Fibroblast of skin of back (primary cell): Measurements from ENCODE around the gene LTBP1.
A peak's percentile ranks its signal among the peaks of the same experiment; 100 is the strongest.
"Not testable (repeated sequence)": the region's sequence is repeated elsewhere in the genome, so short reads cannot be mapped to it uniquely, and the experiment has no call there.

Experiments used
- DNase-seq: peaks from one replicate; pipeline ENCODE4 v3.0.0-alpha.2; 2013

The LTBP1 gene

GRCh38 chr2:32965523-32966171 is 18.9 kb downstream of the LTBP1 start:
- DNase-seq = no peak

DNA sequence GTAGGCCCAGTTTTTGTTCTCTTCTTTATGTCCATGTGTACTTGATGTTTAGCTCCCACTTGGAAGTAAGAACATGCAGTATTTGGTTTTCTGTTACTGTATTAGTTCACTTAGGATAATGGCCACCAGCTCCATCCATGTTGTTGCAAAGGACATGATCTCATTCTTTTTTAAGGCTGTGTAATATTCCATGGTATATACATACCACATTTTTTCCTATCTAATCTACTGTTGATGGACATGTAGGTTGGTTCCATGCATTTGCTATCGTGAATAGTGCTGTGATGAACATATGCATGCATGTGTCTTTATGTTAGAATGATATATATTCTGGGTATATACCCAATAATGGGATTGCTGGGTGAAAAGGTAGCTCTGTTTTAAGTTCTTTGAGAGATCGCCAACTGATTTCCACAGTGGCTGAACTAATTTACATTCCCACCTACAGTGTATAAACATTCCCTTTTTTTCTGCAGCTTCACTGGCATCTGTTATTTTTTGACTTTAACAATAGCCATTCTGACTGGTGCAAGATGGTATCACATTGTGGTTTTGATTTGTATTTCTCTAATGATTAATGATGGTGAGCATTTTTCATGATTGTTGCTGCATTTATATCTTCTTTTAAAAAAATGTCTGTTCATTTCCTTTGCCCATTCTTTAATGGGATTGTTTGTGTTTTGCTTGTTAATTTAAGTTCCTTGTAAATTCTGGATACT is 22.9 kb downstream of the LTBP1 start:
- no peak for DNase-seq

- DNase-seq = not testable (repeated sequence)
Observed at GRCh38 chr2:32973772-32974171, 27.0 kb downstream of the LTBP1 start.

GRCh38 chr2:32976409-32977063 is 29.8 kb downstream of the LTBP1 start:
- DNase-seq = no peak

GRCh38 chr2:32977228-32977758 is 30.5 kb downstream of the LTBP1 start:
- DNase-seq = no peak

DNA sequence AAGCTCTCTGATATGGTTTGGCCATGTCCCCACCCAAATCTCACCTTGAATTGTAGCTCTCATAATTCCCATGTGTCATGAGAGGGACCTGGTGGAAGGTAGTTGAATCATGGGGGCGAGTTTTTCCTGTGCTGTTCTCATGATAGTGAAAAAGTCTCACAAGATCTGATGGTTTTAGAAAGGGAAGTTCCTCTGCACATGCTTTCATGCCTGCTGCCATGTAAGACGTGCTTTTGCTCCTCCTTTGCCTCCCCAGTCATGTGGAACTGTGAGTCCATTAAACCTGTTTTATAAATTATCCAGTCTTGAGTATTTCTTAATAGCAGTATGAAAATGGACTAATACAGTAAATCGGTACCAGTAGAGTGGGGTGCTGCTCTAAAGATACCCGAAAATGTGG is 34.9 kb downstream of the LTBP1 start:
- no peak for DNase-seq

- not testable (repeated sequence) for DNase-seq
Observed at GRCh38 chr2:32983193-32983924, 36.6 kb downstream of the LTBP1 start.

- DNase-seq = no peak
Observed at GRCh38 chr2:32986480-32986879, 39.7 kb downstream of the LTBP1 start.

DNA sequence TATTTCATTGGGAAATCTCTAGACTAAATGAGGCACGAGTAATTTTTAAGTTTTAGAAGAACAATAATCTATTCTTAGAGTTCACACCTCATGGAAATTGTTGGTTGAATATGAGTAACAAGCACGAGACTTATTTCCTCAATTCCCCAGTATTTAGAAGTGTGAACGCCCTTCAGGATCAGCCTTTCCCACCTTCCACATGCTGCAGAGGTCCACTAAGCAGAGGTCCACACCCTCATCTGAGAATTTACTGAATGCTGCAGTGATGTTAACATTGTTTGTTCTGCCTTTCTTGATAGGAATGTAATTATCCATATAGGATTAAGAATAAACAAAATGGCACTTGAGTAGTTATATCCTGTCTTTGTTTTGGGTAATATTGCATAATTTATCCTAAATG is 41.8 kb downstream of the LTBP1 start:
- no peak for DNase-seq

DNA sequence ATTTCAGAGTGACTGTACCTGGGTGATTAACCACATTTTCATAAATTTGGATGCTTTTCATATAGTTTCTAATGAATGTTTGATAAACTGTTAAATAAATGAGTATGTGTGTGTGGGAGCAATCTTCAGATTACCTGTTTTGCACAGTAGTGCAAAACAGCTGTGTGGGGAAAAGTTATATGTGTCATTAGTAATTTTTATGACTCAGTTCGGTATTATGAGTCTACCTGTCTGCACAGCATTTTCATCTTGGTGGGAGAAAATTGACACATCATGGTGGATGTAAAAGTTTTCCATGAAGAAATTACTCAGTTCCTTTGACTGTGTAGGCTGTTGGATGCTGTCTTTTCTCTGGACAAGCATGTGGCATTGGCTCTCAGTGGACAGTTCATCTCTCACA is 43.8 kb downstream of the LTBP1 start:
- DNase-seq = no peak

DNA sequence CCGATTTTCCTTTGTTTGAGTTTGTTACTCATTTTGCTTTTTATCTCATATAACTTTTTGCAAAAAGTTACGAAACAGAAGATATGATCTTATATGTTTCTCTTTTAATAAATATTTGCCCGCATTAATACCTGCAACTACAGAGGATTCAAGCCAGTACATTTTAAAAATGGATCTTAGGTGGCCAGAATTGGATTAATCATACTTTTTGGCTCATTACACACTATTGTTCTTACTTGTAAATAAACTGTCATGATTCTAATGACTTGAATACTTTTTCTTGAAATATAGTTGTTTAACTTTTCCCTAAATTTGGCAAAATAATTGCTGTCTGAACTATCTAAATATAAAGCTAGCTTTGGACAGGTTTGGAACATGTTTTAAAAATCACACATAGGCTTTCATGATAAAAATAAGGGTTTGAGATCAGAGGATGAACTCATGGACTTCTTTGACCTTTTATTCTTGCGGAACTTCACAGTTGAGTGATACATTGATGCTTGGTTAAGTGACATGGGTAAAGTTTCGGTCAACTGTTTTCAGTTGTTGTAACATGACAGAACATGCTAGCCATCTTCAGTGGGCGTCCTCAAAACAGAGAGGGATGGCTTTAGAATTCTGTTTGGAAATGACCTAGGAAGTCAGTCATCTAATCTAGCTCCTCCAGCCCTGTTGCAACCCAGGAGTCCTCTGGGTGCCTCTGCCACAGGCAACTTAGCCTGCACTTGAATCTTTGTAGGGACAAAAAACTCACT is 44.5 kb downstream of the LTBP1 start:
- no peak for DNase-seq

DNA sequence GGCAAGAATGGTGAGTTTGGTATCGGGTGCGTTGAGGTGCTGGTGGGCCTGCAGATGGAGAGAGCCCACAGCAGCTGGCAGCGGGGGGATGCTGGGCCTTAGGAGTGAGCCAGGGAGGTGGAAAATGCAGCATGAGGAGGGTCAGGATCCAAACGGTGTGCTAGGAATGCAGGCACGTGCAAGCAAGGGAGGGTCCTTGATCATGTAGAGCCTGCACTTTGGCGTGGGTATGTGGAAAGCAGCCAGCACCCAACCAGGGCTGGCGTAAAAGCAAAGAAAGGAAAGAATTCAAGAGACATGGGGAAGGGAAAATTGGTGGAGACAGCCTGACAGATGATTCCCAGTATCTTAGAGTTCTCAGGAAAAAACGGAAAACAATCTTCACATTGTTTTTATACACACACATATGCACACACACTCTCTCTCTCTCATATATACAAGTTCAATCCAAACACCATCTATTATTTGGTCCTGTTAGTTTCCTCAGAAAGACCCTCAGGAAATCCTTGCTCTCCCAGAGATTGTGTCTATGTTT is 46.3 kb downstream of the LTBP1 start:
- no peak for DNase-seq

DNA sequence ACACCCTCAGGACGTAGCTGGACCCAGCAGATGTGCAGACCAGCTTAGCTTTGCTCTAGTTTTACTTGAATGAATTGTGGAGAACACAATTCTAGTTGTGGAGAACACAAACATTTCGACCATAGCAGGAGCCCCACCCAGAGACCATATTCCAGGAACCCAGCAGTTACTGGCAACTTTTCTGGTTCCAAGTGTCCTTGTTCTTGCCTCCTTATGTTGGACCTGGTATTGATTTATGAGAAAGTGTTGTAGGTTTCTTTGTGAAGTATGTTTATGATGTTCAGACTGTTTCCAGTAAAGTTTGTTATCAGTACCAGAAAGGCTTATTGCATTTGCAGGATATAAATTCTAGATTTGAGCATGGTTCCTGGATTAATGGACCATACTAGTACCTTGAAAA is 51.0 kb downstream of the LTBP1 start:
- DNase-seq = no peak

DNA sequence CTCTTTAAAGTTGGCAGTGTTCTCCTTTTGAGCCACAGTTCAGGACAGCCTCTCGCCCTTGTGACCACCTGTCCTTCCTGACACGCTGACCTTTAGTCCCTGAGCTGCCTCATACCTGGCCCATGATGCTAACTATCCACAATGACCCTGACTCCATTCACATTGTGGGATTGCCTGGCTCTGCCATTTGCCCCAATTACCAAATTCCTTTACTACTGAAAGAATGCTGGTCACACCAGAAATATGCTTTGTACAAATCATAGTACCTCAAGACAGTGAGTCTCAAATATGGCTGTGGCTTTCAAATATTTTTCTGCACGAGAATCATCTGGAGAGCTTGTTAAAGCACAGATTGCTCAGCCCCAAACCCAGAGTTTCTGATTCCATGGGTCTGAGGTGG is 54.2 kb downstream of the LTBP1 start:
- DNase-seq = peak; percentile 74

- no peak for DNase-seq
Observed at GRCh38 chr2:33001823-33002222, 55.1 kb downstream of the LTBP1 start.

GRCh38 chr2:33002863-33003262 is 56.1 kb downstream of the LTBP1 start:
- no peak for DNase-seq

DNA sequence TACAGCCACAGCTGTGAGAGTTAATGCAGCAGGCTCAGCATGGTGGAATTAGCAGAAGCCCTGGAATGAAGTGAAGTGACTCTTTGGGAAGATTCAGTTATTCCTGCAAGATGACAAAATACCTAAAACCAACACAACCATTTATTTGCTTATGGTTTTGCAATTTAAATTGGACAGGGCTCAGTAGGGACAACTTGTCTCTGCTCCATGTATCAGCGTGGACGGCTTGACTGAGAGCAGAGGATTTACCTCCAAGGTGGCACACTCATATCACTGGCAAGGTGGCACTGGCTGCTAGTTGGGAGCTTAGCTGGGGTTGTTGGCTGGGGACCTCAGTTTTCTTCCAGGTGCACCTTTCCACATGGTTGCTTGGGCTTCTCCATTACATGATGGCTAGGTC is 58.3 kb downstream of the LTBP1 start:
- no peak for DNase-seq

- DNase-seq = no peak
Observed at GRCh38 chr2:33008716-33009115, 62.0 kb downstream of the LTBP1 start.

GRCh38 chr2:33009249-33009648 is 62.5 kb downstream of the LTBP1 start:
- no peak for DNase-seq

DNA sequence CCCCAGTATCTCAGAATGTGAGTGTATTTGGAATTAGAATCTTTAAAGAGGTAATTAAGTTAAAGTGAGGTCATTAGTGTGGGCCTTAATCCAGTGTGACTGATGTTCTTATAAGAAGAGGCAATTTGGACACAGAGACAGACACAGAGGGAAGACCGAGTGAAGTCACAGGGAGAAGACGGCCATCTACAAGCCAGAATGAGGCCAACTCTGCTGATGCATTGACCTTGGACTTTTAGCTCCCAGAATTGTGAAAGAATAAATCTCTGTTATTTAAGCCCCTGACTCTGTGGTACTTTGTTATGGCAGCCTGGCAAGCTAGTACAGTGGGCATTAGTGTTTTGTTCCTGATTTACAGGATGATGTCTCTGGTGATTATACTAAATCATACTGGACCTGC is 64.6 kb downstream of the LTBP1 start:
- DNase-seq = no peak

GRCh38 chr2:33011941-33012340 is 65.2 kb downstream of the LTBP1 start:
- DNase-seq = peak; percentile 62

- DNase-seq = peak; percentile 47
Observed at GRCh38 chr2:33013684-33014110, 66.9 kb downstream of the LTBP1 start.
